ENCODE measurements around the gene FCHO1.

DNA sequence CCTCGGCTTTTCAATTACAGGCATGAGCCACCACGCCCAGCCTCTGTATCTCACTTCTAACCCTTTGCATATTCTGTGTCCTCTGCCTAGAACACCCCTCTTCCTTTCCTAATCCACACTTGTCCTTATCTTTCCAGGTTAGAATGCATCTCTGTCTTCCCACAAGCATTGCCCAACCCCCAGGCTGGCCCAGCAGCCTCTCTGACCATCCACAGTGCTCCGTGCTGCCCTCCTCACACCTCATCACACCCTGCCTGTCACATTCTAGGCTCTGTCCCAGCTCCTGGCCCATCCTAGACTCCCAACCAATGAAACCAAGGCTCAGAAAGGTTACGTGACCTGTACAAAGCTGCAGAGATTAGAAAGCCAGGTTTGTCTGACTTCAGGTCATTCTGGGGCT lies 85.3 kb downstream of the FCHO1 start:
- TF ChIP-seq CTCF (IDR thresholded peaks at IDR 0.05): no peak
- no peak for TF ChIP-seq POLR2A (IDR thresholded peaks at IDR 0.05)
